Neural crest cell (in vitro differentiated cells): Measurements from ENCODE around the gene MIPOL1. TPM values are rescaled to one million over a fixed set of nuclear protein-coding genes. Genes with fewer than 3 reads are reported as not detected.

Source experiments
- DNase-seq: peaks from one replicate; pipeline ENCODE4 v3.0.0; 2021; ENCODE audit warnings: low read depth, mixed read lengths, low spot score
- H3K27ac Mint-ChIP-seq: one replicate; pipeline ENCODE4 v1.8.0; 2021; ENCODE audit warnings: mild to moderate bottlenecking, mixed read lengths; ENCODE audit not compliant: unreplicated experiment
- H3K27me3 Mint-ChIP-seq: 2 replicates; pipeline ENCODE4 v1.8.0; 2021; ENCODE audit warnings: low read depth, mild to moderate bottlenecking, mixed read lengths
- H3K36me3 Mint-ChIP-seq: 2 replicates; pipeline ENCODE4 v1.8.0; 2021; ENCODE audit warnings: low read depth, mild to moderate bottlenecking, mixed read lengths
- H3K4me1 Mint-ChIP-seq: 2 replicates; pipeline ENCODE4 v1.8.0; 2021; ENCODE audit warnings: mixed read lengths
- H3K4me3 Mint-ChIP-seq: one replicate; pipeline ENCODE4 v1.8.0; 2021; ENCODE audit warnings: mild to moderate bottlenecking, mixed read lengths
- H3K9me3 Mint-ChIP-seq: 2 replicates; pipeline ENCODE4 v1.8.0; 2021; ENCODE audit warnings: mixed read lengths
- total RNA-seq: library from RNA; stranded (reverse); gene quantifications from 2 replicates; pipeline ENCODE4 v1.2.1, GENCODE V29; 2021
- TF ChIP-seq, protein P1 (sequence below): fragments of 200-600 bp; sonication (generic); conservative IDR thresholded peaks from 2 replicates; pipeline ENCODE4 v1.5.0; 2021; ENCODE audit warnings: antibody characterized with exemption, mild to moderate bottlenecking

Gene MIPOL1
- total RNA-seq, 1 donor from 2014 or later = 16.6 TPM

DNA sequence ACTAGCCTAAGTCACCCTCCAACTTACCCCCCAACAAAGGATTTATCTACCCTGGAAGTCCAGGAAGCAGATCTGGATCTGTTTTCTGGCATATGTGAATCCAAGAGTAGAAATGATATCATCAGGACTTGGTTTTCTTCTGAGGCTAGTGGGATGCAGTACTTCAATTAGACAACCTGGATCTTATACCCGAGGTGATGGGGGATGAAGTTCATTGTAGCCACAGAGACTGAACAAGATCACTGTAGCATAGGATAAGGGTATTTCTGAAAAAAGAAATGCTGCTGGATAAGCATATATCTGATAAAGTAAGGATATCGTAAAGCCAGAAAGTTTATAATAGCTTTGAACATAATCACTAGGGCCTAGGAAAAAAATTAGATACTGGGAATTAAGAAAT is 222.9 kb downstream of the MIPOL1 start:
- no peak overlapping the region for H3K4me3 Mint-ChIP-seq
- TF ChIP-seq, protein P1, sequence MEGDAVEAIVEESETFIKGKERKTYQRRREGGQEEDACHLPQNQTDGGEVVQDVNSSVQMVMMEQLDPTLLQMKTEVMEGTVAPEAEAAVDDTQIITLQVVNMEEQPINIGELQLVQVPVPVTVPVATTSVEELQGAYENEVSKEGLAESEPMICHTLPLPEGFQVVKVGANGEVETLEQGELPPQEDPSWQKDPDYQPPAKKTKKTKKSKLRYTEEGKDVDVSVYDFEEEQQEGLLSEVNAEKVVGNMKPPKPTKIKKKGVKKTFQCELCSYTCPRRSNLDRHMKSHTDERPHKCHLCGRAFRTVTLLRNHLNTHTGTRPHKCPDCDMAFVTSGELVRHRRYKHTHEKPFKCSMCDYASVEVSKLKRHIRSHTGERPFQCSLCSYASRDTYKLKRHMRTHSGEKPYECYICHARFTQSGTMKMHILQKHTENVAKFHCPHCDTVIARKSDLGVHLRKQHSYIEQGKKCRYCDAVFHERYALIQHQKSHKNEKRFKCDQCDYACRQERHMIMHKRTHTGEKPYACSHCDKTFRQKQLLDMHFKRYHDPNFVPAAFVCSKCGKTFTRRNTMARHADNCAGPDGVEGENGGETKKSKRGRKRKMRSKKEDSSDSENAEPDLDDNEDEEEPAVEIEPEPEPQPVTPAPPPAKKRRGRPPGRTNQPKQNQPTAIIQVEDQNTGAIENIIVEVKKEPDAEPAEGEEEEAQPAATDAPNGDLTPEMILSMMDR = no peak

GRCh38 chr14:37422319-37422718 is 224.6 kb downstream of the MIPOL1 start:
- Mint-ChIP-seq H3K4me1 (no peaks in the 10 kb centered on the region), H3K9me3 (no peaks in the 10 kb centered on the region), H3K4me3 (no peak overlapping the region), H3K27me3 (no peaks in the 10 kb centered on the region), H3K27ac (no peak overlapping the region), H3K36me3 (no peaks in the 10 kb centered on the region)
- TF ChIP-seq, protein P1 = no peak
- DNase-seq = no peak

More for the DNA sequence above, 222.9 kb downstream of the MIPOL1 start:
- no peak for DNase-seq
- H3K27ac Mint-ChIP-seq = no peak overlapping the region
- no peaks in the 10 kb centered on the region for H3K36me3 Mint-ChIP-seq
- H3K4me1 Mint-ChIP-seq = no peaks in the 10 kb centered on the region
- no peaks in the 10 kb centered on the region for H3K27me3 Mint-ChIP-seq
- H3K9me3 Mint-ChIP-seq = peaks cover 3% of the 10 kb centered on the region

GRCh38 chr14:37422748-37423147 is 225.0 kb downstream of the MIPOL1 start:
- Mint-ChIP-seq H3K9me3 (no peaks in the 10 kb centered on the region), H3K27ac (no peak overlapping the region), H3K27me3 (no peaks in the 10 kb centered on the region), H3K4me1 (no peaks in the 10 kb centered on the region), H3K4me3 (no peak overlapping the region), H3K36me3 (no peaks in the 10 kb centered on the region)
- no peak for DNase-seq
- TF ChIP-seq, protein P1 = no peak

GRCh38 chr14:37428954-37429353 is 231.2 kb downstream of the MIPOL1 start:
- no peaks in the 10 kb centered on the region for H3K27me3 Mint-ChIP-seq
- TF ChIP-seq, protein P1 = no peak
- no peaks in the 10 kb centered on the region for H3K9me3 Mint-ChIP-seq
- peaks cover 7% of the 10 kb centered on the region for H3K36me3 Mint-ChIP-seq
- no peak overlapping the region for H3K27ac Mint-ChIP-seq
- H3K4me1 Mint-ChIP-seq = no peaks in the 10 kb centered on the region
- H3K4me3 Mint-ChIP-seq = no peak overlapping the region
- no peak for DNase-seq

- Mint-ChIP-seq H3K27me3 (no peaks in the 10 kb centered on the region), H3K9me3 (no peaks in the 10 kb centered on the region), H3K36me3 (peaks cover 12% of the 10 kb centered on the region), H3K4me1 (no peaks in the 10 kb centered on the region), H3K27ac (no peak overlapping the region), H3K4me3 (no peak overlapping the region)
- DNase-seq = no peak
- TF ChIP-seq, protein P1 = no peak
Observed at GRCh38 chr14:37429618-37430017, 231.9 kb downstream of the MIPOL1 start.

- Mint-ChIP-seq H3K36me3 (peaks cover 14% of the 10 kb centered on the region), H3K9me3 (no peaks in the 10 kb centered on the region), H3K27me3 (no peaks in the 10 kb centered on the region), H3K4me1 (no peaks in the 10 kb centered on the region), H3K4me3 (no peak overlapping the region), H3K27ac (no peak overlapping the region)
- TF ChIP-seq, protein P1 = no peak
- DNase-seq = no peak
Observed at GRCh38 chr14:37434867-37435266, 237.1 kb downstream of the MIPOL1 start.
